Heart left ventricle (tissue), 16 donors: ENCODE results near the gene LIG3. TPM values are rescaled to one million over a fixed set of nuclear protein-coding genes. Genes with fewer than 3 reads are reported as not detected.
A peak's percentile ranks its signal among the peaks of the same experiment; 100 is the strongest.

Experiments
- ATAC-seq, 4 donors: fragments of 200-7000 bp; cut with Tn5 transposase; one replicate each; pipeline ENCODE4 v1.9.1; 2020 to 2022; ENCODE audit warnings: moderate library complexity in 4 of 4, mild to moderate bottlenecking in 3 of 4, moderate number of reproducible peaks in 1 of 4
- DNase-seq, 5 donors: peaks; one replicate each; pipeline ENCODE4 v3.0.0-alpha.2; 2020
- H3K27ac ChIP-seq, 12 donors: fragments of 200-600 bp; sonication (generic) in 4 of 12; one replicate each; pipeline versions ENCODE4 v1.5.0 to v1.8.0; 2016 to 2022; ENCODE audit warnings: mild to moderate bottlenecking in 2 of 12
- H3K27me3 ChIP-seq, 9 donors: fragments of 200-600 bp; sonication (generic) in 2 of 9; one replicate each; pipeline versions ENCODE4 v1.5.1 to v1.8.0; 2016 to 2022; ENCODE audit warnings: mild to moderate bottlenecking in 3 of 9
- H3K36me3 ChIP-seq, 9 donors: fragments of 200-600 bp; sonication (generic) in 2 of 9; one replicate each; pipeline versions ENCODE4 v1.5.0 to v1.8.0; 2018 to 2022; ENCODE audit warnings: mild to moderate bottlenecking in 2 of 9
- H3K4me1 ChIP-seq, 12 donors: fragments of 200-600 bp; sonication (generic) in 4 of 12; one replicate each; pipeline versions ENCODE4 v1.5.0 to v1.8.0; 2016 to 2022; ENCODE audit warnings: mild to moderate bottlenecking in 3 of 12
- H3K4me3 ChIP-seq, 12 donors: fragments of 200-600 bp; sonication (generic) in 4 of 12; one replicate each; pipeline versions ENCODE4 v1.5.0 to v1.8.0; 2017 to 2022; ENCODE audit warnings: mild to moderate bottlenecking in 9 of 12, moderate library complexity in 4 of 12
- H3K9me3 ChIP-seq, 12 donors: fragments of 200-600 bp; sonication (generic) in 4 of 12; one replicate each; pipeline versions ENCODE4 v1.5.0 to v1.8.0; 2016 to 2022; ENCODE audit warnings: mild to moderate bottlenecking in 1 of 12
- POLR2A ChIP-seq, 2 donors: fragments of 450-650 bp; IDR thresholded peaks; one replicate each; pipeline ENCODE4 v1.6.1; 2017; ENCODE audit warnings: antibody characterized with exemption in 2 of 2, mild to moderate bottlenecking in 2 of 2, moderate library complexity in 2 of 2
- WGBS, 4 donors: extraction: QIAGEN DNeasy Blood & Tissue Kit in 2 of 4; methylation state at CpG; one replicate each; pipeline versions ENCODE4 v1.1.5 to v1.1.7; 2013 to 2018; 5-methylcytosine and 5-hydroxymethylcytosine counted together
- intact Hi-C, 10 donors: fragments of 100-400 bp; cut with DNase I; formaldehyde crosslinking; loops; one replicate each; pipeline versions ENCODE4 v1.11.1 to v1.14.2; 2022
- polyA plus RNA-seq, 2 donors: library from polyadenylated mRNA; stranded (reverse); fragments of 200-250 nt; gene quantifications; one replicate each; pipeline ENCODE4 v1.2.3, GENCODE V29; 2013
- total RNA-seq, 9 donors: library from RNA; depleted of rRNA in 2 of 9; stranded (reverse); fragments of >200 nt in 2 of 9; fragmentation: NEBNext Ultra II Directional in 3 of 9; extraction: Animal tissue kit (Norgen Biotek cat#: 25700) in 3 of 9; gene quantifications; one replicate each; pipeline versions ENCODE4 v1.1.0 to v1.2.4, GENCODE V29; 2016 to 2023
- TF ChIP-seq, protein P1 (sequence below), 12 donors: fragments of 200-600 bp; sonication (generic) in 4 of 12; IDR thresholded peaks; one replicate each; pipeline versions ENCODE4 v1.5.0 to v1.8.0; 2018 to 2022; ENCODE audit warnings: antibody characterized with exemption in 12 of 12, mild to moderate bottlenecking in 5 of 12
- donor health status: ischemic (EF 13 %, LVEDD 7.1; RV severe dilation, severe dysfunction).
- donor health status: healthy with polysubstance abuse.
- donor health status: DM: no; HTN: yes; CAD: no.
- donor health status: DM: no; HTN: no; CAD: no.
- donor health status: ischemic (EF 25% LVEDD 6.9; RV normal size, moderate dysfunction).
- donor health status: ischemic (EF 25% LVEDD 5.7; RV mildly dilated, moderate dysfunction).
- donor health status: healthy.
- donor health status: DM: yes; HTN: yes; CAD: no.
- donor health status: ischemic (EF 35%, LVEDD 5.7; RV mildly dilated, moderate dysfunction).
- donor health status: nonischemic (EF 11% LVEDD 7.7; RV severe dilation, severe dysfunction).
- donor health status: DM: yes; HTN: yes; CAD: no.
- donor health status: PGD.
- donor health status: ischemic (EF 29% LVEDD 5.4; RV normal size, mild dysfunction).
- donor health status: nonischemic (EF 23%, LVEDD 6.1; RV moderate dilation, normal function).

LIG3 gene
- total and polyA plus RNA-seq, 11 donors: 4.0 to 27.0 (median 20.2) TPM

DNA sequence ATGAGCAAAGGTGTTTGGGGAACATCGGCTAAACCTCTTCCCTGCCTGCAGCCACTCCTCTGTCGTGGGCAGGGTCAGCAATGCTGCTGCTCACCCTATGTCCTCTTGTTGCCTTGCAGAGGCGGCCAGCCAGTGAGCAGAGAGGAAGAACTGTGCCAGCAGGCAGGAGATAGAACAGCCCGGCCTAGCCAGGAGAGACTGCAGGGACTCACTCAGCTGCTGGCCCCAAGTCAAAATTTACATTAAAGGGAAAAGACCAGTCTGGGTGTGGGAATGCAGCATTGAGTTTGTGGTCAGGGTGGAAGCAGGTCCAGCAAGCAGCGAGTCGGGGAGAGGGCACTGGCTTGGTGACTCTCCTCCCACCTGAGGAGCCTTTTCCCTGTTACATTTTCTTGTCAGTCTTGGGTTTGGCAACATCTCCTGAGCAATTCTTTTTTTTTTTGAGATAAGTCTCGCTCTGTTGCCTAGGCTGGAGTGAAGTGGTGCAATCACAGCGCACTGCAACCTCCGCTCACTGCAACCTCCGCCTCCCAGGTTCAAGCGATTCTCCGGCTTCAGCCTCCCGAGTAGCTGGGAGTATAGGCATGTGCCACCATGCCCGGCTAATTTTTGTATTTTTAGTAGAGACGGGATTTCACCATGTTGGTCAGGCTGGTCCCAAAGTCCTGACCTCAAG lies 22.7 kb downstream of the LIG3 start:
- TF ChIP-seq POLR2A (IDR thresholded peaks at IDR 0.05): no peak
- TF ChIP-seq, protein P1, sequence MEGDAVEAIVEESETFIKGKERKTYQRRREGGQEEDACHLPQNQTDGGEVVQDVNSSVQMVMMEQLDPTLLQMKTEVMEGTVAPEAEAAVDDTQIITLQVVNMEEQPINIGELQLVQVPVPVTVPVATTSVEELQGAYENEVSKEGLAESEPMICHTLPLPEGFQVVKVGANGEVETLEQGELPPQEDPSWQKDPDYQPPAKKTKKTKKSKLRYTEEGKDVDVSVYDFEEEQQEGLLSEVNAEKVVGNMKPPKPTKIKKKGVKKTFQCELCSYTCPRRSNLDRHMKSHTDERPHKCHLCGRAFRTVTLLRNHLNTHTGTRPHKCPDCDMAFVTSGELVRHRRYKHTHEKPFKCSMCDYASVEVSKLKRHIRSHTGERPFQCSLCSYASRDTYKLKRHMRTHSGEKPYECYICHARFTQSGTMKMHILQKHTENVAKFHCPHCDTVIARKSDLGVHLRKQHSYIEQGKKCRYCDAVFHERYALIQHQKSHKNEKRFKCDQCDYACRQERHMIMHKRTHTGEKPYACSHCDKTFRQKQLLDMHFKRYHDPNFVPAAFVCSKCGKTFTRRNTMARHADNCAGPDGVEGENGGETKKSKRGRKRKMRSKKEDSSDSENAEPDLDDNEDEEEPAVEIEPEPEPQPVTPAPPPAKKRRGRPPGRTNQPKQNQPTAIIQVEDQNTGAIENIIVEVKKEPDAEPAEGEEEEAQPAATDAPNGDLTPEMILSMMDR (IDR thresholded peaks at IDR 0.05): no peak
- Histone ChIP-seq H3K27ac (peak overlapping the region in 9 of 12 donors; percentile 3 to 66 (median 38)), H3K27me3 (no peaks in the 10 kb centered on the region), H3K4me1 (peaks cover 0 to 28% (median 2%) of the 10 kb centered on the region in 12 donors), H3K4me3 (no peak overlapping the region), H3K36me3 (peaks cover 0 to 89% (median 74%) of the 10 kb centered on the region in 9 donors), H3K9me3 (no peaks in the 10 kb centered on the region)
- WGBS, 4 donors: 68 to 77% (median 70%) methylated on average over 15 of the region's 15 CpGs
- ATAC-seq (peak; percentile 88 to 90 (median 88)), DNase-seq (peak in 4 of 5 donors; percentile 49 to 82 (median 64))
- intact Hi-C loops: loop anchor here in 1 of 10 donors (5.0 kb wide), 1 partner anchor 114 kb away; the partner anchor contains the start of gene RAD51D

DNA sequence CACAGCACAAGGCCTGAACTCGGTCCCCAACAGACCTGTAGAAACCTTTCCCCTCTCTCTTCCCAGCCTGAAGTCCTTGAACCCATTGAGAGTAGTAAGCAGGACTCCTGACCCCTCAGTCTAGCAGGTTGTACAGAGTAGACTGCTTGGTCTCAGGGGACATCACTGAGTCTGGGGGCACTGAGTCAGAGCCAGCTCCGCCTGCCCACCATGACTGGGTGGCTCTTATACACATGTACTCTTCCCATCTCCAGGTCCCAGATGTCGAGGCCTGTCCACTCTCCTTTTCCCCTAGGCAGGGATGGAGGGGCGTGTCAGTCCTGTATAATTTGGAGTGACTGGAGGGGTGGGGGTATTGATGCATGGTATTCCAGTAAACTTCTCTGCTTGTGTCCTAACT lies 23.5 kb downstream of the LIG3 start:
- DNase-seq: no peak
- Histone ChIP-seq H3K27ac (peak overlapping the region in 3 of 12 donors; percentile 3 to 66 (median 26)), H3K4me3 (no peak overlapping the region), H3K36me3 (peaks cover 0 to 89% (median 72%) of the 10 kb centered on the region in 9 donors), H3K4me1 (peaks cover 0 to 23% (median 2%) of the 10 kb centered on the region in 12 donors), H3K27me3 (no peaks in the 10 kb centered on the region), H3K9me3 (no peaks in the 10 kb centered on the region)
- 91 to 96% (median 93%) methylated on average over 4 of the region's 4 CpGs for WGBS, 4 donors
- no peak for ATAC-seq
- intact Hi-C loops: loop anchor here in 1 of 10 donors (5.0 kb wide), 1 partner anchor 114 kb away; the partner anchor contains the start of gene RAD51D
- no peak for TF ChIP-seq POLR2A (IDR thresholded peaks at IDR 0.05)
- TF ChIP-seq, protein P1 (IDR thresholded peaks at IDR 0.05): no peak

DNA sequence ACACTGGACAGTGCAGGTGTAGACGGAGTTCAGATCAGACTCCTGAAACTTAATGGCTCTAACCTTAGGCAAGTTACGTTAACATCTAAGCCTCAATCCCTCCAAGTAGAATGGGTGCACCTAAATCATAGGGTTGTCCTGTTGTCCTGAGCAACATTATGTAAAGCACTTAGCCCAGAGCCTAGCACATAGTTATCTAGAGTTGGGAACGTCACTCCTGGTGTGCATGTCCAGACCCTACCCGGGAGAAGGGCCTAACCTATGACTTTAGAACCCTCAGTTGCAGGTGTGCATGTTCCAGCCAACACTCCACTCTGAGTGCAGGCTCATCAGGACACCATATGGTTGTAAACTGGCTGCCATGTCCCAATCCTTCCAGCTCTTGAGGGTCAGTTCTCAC lies 26.0 kb downstream of the LIG3 start:
- intact Hi-C loops: no loop called here
- peaks cover 0 to 21% (median 2%) of the 10 kb centered on the region in 12 donors for H3K4me1 ChIP-seq
- H3K4me3 ChIP-seq: no peak overlapping the region

DNA sequence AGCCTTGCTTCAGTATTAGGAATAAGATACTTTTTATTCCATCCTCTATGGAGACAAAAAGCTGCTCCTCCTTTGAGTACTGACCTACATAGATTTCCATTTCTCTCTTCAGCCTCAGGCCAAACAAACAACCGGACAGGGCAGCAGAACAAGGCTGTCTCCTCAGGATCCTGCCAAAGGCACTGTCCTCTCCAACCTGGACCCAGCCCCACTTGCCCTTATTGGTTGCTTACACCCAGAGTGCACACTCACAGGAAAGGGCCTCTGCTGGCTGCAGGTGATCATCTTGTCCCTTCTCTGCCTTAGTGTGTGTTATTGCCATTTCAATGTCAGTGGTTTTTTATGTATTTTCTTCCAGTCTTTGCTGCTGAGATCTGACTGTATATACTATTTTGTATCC lies 26.6 kb downstream of the LIG3 start:
- no peak for TF ChIP-seq POLR2A (IDR thresholded peaks at IDR 0.05)
- TF ChIP-seq, protein P1 (IDR thresholded peaks at IDR 0.05): no peak
- Histone ChIP-seq H3K9me3 (no peaks in the 10 kb centered on the region), H3K4me3 (no peak overlapping the region), H3K4me1 (peaks cover 0 to 15% (median 2%) of the 10 kb centered on the region in 12 donors), H3K27ac (no peak overlapping the region), H3K27me3 (no peaks in the 10 kb centered on the region), H3K36me3 (peaks cover 0 to 89% (median 71%) of the 10 kb centered on the region in 9 donors)
- intact Hi-C loops: no loop called here
- DNase-seq (no peak), ATAC-seq (no peak)
- 38 to 90% (median 61%) methylated on average over 1 of the region's 1 CpG for WGBS, 4 donors

More for the DNA sequence above, 26.0 kb downstream of the LIG3 start:
- TF ChIP-seq, protein P1 (IDR thresholded peaks at IDR 0.05): no peak
- no peak for TF ChIP-seq POLR2A (IDR thresholded peaks at IDR 0.05)
- DNase-seq (no peak), ATAC-seq (no peak)
- peaks cover 0 to 89% (median 71%) of the 10 kb centered on the region in 9 donors for H3K36me3 ChIP-seq
- 67 to 93% (median 88%) methylated on average over 4 of the region's 4 CpGs for WGBS, 4 donors
- no peaks in the 10 kb centered on the region for H3K27me3 ChIP-seq
- no peaks in the 10 kb centered on the region for H3K9me3 ChIP-seq
- H3K27ac ChIP-seq: no peak overlapping the region
